A549 (cell line): ENCODE data around the gene AOAH. TPM values are rescaled to one million over a fixed set of nuclear protein-coding genes. Genes with fewer than 3 reads are reported as not detected.

Experiments used
- ATAC-seq, 2 experiments: fragments of 200-7000 bp in 1 of 2; fragments of >200 bp in 1 of 2; cut with Nextera tagmentation in 1 of 2; cut with Tn5 transposase in 1 of 2; 3 replicates each; pipeline versions ENCODE4 v1.8.0 to v1.9.1; 2018 to 2020; ENCODE audit warnings: mild to moderate bottlenecking in 1 of 2, moderate library complexity in 1 of 2
- CTCF ChIA-PET: fragments of 300-600 bp; sonication (Branson Sonifier 250); formaldehyde crosslinking; extraction: SDS; loops from one replicate; lab custom pipeline; 2021; ENCODE audit warnings: antibody characterized with exemption, inconsistent platforms; lab: Yijun Ruan, JAX
- POLR2A ChIA-PET: fragments of 350-600 bp; formaldehyde crosslinking; extraction: SDS; loops from one replicate; lab custom pipeline; 2021; ENCODE audit warnings: antibody characterized with exemption, inconsistent platforms; lab: Yijun Ruan, JAX
- DNase-seq, 2 experiments: peaks; one replicate each; pipeline versions ENCODE4 v3.0.0 to v3.0.0-alpha.2; 2011 to 2016; ENCODE audit warnings: low read depth in 1 of 2, low spot score in 1 of 2
- FAIRE-seq: peaks from 2 replicates; lab custom pipeline; 2011; peaks lifted over from hg19 to GRCh38; lab: Jason Lieb, UNC
- H3K27ac ChIP-seq, 2 experiments: fragments of >200 bp; sonication (Bioruptor Twin); formaldehyde crosslinking; 3 replicates each; pipeline ENCODE4 v1.5.1; 2016 to 2017
- H3K4me1 ChIP-seq: fragments of >200 bp; sonication (Bioruptor Twin); formaldehyde crosslinking; 3 replicates; pipeline ENCODE4 v1.6.1; 2016
- H3K4me2 ChIP-seq: fragments of >200 bp; sonication (Bioruptor Twin); formaldehyde crosslinking; 3 replicates; pipeline ENCODE4 v1.6.1; 2016
- H3K4me3 ChIP-seq: fragments of >200 bp; sonication (Bioruptor Twin); formaldehyde crosslinking; 3 replicates; pipeline ENCODE4 v1.5.1; 2016
- H3K9me3 ChIP-seq: fragments of >200 bp; sonication (Bioruptor Twin); formaldehyde crosslinking; 3 replicates; pipeline ENCODE4 v1.6.1; 2016
- BHLHE40 ChIP-seq: IDR thresholded peaks from 2 replicates; pipeline ENCODE4 v1.6.1; 2012; ENCODE audit warnings: low read depth, low read length, inconsistent platforms
- CEBPB ChIP-seq, 2 experiments: fragments of >200 bp in 1 of 2; sonication (Bioruptor Twin) in 1 of 2; formaldehyde crosslinking in 1 of 2; IDR thresholded peaks; 2 replicates each; pipeline ENCODE4 v1.6.1; 2012 to 2016
- EP300 ChIP-seq, 2 experiments: fragments of >200 bp; sonication (Bioruptor Twin); formaldehyde crosslinking; IDR thresholded peaks; 2 replicates in 1 of 2; 3 replicates in 1 of 2; pipeline ENCODE4 v1.6.1; 2016 to 2017
- HEYL ChIP-seq: fragments of 250-450 bp; sonication (Bioruptor Pico); IDR thresholded peaks from 2 replicates; pipeline ENCODE4 v1.8.0; 2021; ENCODE audit warnings: mild to moderate bottlenecking, moderate library complexity
- HOXA7 ChIP-seq: fragments of 250-450 bp; sonication (Bioruptor Pico); IDR thresholded peaks from 2 replicates; pipeline ENCODE4 v1.5.0; 2020; ENCODE audit warnings: mild to moderate bottlenecking, moderate library complexity
- HOXB5 ChIP-seq: fragments of 250-450 bp; sonication (Bioruptor Pico); IDR thresholded peaks from 2 replicates; pipeline ENCODE4 v1.5.0; 2020; ENCODE audit warnings: mild to moderate bottlenecking, moderate library complexity
- MAFK ChIP-seq: fragments of 450-650 bp; IDR thresholded peaks from 2 replicates; pipeline ENCODE4 v1.6.1; 2014; ENCODE audit not compliant: partially characterized antibody
- NFE2L2 ChIP-seq: fragments of 150-350 bp; conservative IDR thresholded peaks from 2 replicates; pipeline ENCODE4 v1.6.1; 2014; ENCODE audit warnings: low read length
- NR3C1 ChIP-seq: fragments of >200 bp; sonication (Bioruptor Twin); formaldehyde crosslinking; IDR thresholded peaks from 3 replicates; pipeline ENCODE4 v1.6.1; 2017
- PBX3 ChIP-seq: IDR thresholded peaks from 2 replicates; pipeline ENCODE4 v1.6.1; 2012
- POLR2AphosphoS2 ChIP-seq: conservative IDR thresholded peaks from 2 replicates; pipeline ENCODE4 v1.6.1; 2012; ENCODE audit warnings: low read length, improper control_type of control experiment, inconsistent platforms
- RAD21 ChIP-seq, 2 experiments: fragments of >200 bp in 1 of 2; sonication (Bioruptor Twin) in 1 of 2; formaldehyde crosslinking in 1 of 2; IDR thresholded peaks in 1 of 2; conservative IDR thresholded peaks in 1 of 2; 2 replicates in 1 of 2; 3 replicates in 1 of 2; pipeline ENCODE4 v1.6.1; 2012 to 2018; ENCODE audit warnings: inconsistent platforms in 1 of 2
- RNF2 ChIP-seq: fragments of 200-600 bp; sonication (generic); IDR thresholded peaks from 2 replicates; pipeline ENCODE4 v1.6.1; 2016; ENCODE audit warnings: low read depth, mild to moderate bottlenecking, antibody characterized with exemption, moderate library complexity, borderline replicate concordance
- SMC3 ChIP-seq: fragments of >200 bp; sonication (Bioruptor Twin); formaldehyde crosslinking; IDR thresholded peaks from 3 replicates; pipeline ENCODE4 v1.6.1; 2018; ENCODE audit warnings: inconsistent platforms
- USF2 ChIP-seq: fragments of 450-650 bp; IDR thresholded peaks from 2 replicates; pipeline ENCODE4 v1.6.1; 2014; ENCODE audit warnings: antibody characterized with exemption
- ZSCAN20 ChIP-seq: fragments of 250-450 bp; sonication (Bioruptor Pico); IDR thresholded peaks from 2 replicates; pipeline ENCODE4 v1.8.0; 2022; ENCODE audit warnings: mild to moderate bottlenecking, moderate library complexity
- WGBS: methylation state at CpG from one replicate; pipeline ENCODE4 v1.1.6; 2017; ENCODE audit errors: missing lambda C conversion rate; 5-methylcytosine and 5-hydroxymethylcytosine counted together
- polyA plus RNA-seq, 4 experiments: library from polyadenylated mRNA; depleted of rRNA in 3 of 4; stranded (reverse); fragments of >200 nt; fragmentation: RNase III in 1 of 4; extraction: RNeasy Plus Mini Kit Qiagen cat#74134 plus additional on column Dnase treatment in 1 of 4; gene quantifications; 2 replicates in 3 of 4; 3 replicates in 1 of 4; pipeline ENCODE4 v1.2.3, GENCODE V29; 2011 to 2017

Gene AOAH
- polyA plus RNA-seq, 2 of the 4 experiments (the other 2 are of a cell fraction) = 0.09 TPM; not detected in 1

GRCh38 chr7:36748017-36748487 is 23.8 kb upstream of the AOAH start (continued):
- TF ChIP-seq BHLHE40 (no peak), RAD21 (conservative IDR thresholded peaks at IDR 0.05 in 1 of 2, IDR thresholded peaks at IDR 0.05 in 1 of 2) (no peak)

- H3K27ac ChIP-seq = peak overlapping the region; percentile 25 to 70; a peak in 5 of 6 replicates
- no peak overlapping the region for H3K4me3 ChIP-seq
- FAIRE-seq = no peak
- CTCF ChIA-PET = interaction anchor here (0.9 to 1.9 kb wide), 2 partner anchors 10 to 76 kb away, joined by 5 to 6 read pairs; no protein-coding TSS in a partner anchor
- 0 out of 6 replicates have a peak, but pooled peaks of 1 of the 2 experiments have one; percentile 52 for ATAC-seq
- H3K9me3 ChIP-seq = no peaks in the 10 kb centered on the region
- POLR2A ChIA-PET = no interaction called here
- DNase-seq = no peak
- H3K4me2 ChIP-seq = peak overlapping the region; percentile 55
- TF ChIP-seq CEBPB (IDR thresholded peaks at IDR 0.05) (peak in 1 of 2 experiments; percentile 27; a peak in 1 of 4 replicates), HOXB5 (CRISPR knock-in tag) (no peak)
- H3K4me1 ChIP-seq = peaks cover 22% of the 10 kb centered on the region; the same call in 2 of the 3 replicates
- 22% methylated on average over 4 of the region's 4 CpGs for WGBS
Observed at GRCh38 chr7:36747280-36748016, 23.2 kb upstream of the AOAH start.

GRCh38 chr7:36746347-36746746 is 22.1 kb upstream of the AOAH start:
- no peak overlapping the region for H3K4me3 ChIP-seq
- peak in 1 of 2 experiments; percentile 10 for DNase-seq
- TF ChIP-seq HOXB5 (CRISPR knock-in tag) (no peak), PBX3 (no peak), HOXA7 (CRISPR knock-in tag) (no peak), NFE2L2 (no peak), RNF2 (no peak), POLR2AphosphoS2 (no peak), HEYL (CRISPR knock-in tag) (no peak), BHLHE40 (no peak), ZSCAN20 (no peak), CEBPB (IDR thresholded peaks at IDR 0.05) (no peak), EP300 (IDR thresholded peaks at IDR 0.05) (no peak), USF2 (no peak)
- TF ChIP-seq, all 56 proteins: peak for 0
- ChIA-PET CTCF (no interaction called here), POLR2A (no interaction called here)
- FAIRE-seq = no peak
- Histone ChIP-seq H3K4me1 (peaks cover 22% of the 10 kb centered on the region; the same call in 2 of the 3 replicates), H3K27ac (peak overlapping the region; percentile 21 to 70; a peak in 4 of 6 replicates), H3K9me3 (no peaks in the 10 kb centered on the region), H3K4me2 (0 out of 3 replicates have a peak overlapping the region, but pooled peaks have one; percentile 55)
- peak; percentile 37 to 39; a peak in 3 of 6 replicates for ATAC-seq
- WGBS = 60% methylated on average over 5 of the region's 5 CpGs

GRCh38 chr7:36742911-36743775 is 18.8 kb upstream of the AOAH start:
- POLR2A ChIA-PET = no interaction called here
- Histone ChIP-seq H3K27ac (no peak overlapping the region), H3K9me3 (no peaks in the 10 kb centered on the region), H3K4me1 (peaks cover 18% of the 10 kb centered on the region; the same call in 2 of the 3 replicates), H3K4me3 (no peak overlapping the region), H3K4me2 (no peak overlapping the region)
- CTCF ChIA-PET = interaction anchor here (1.0 kb wide), 1 partner anchor 224 kb away, joined by 4 read pairs; no protein-coding TSS in a partner anchor
- no peak for DNase-seq
- WGBS = 60% methylated on average over 6 of the region's 6 CpGs
- no peak for FAIRE-seq
- no peak for TF ChIP-seq NR3C1
- peak; percentile 57 for TF ChIP-seq MAFK
- no peak for TF ChIP-seq SMC3
- ATAC-seq = no peak
